ENCODE results near the gene HRAS. TPM values are rescaled to one million over a fixed set of nuclear protein-coding genes. Genes with fewer than 3 reads are reported as not detected.

Gene HRAS
- total and polyA plus RNA-seq, 2 of the 8 experiments (the other 6 are each of a cell fraction or from before 2014, with no cell fraction given) = 44.3 to 54.7 TPM

GRCh38 chr11:501001-501682 is 34.2 kb downstream of the HRAS start:
- Histone ChIP-seq H3K4ac (replicated peaks; ENCODE audit: insufficient read length, low read depth, low read length) (no peak overlapping the region), H3K79me1 (ENCODE audit: low read depth, low read length) (peaks cover 2% of the 10 kb centered on the region), H3K27me3 (replicated peaks in 1 of 4; ENCODE audit: control insufficient read depth in 3 of 4, extremely low read depth in 1 of 4, insufficient read depth in 3 of 4, low read length in 3 of 4) (no peaks in the 10 kb centered on the region), H3K4me3 (ENCODE audit: extremely low read depth in 1 of 4, insufficient read depth in 2 of 4, low read depth in 3 of 4, low read length in 4 of 4) (no peak overlapping the region), H2BK5ac (ENCODE audit: low read depth, low read length) (no peak overlapping the region), H2BK20ac (ENCODE audit: low read length) (no peak overlapping the region), H3K23ac (ENCODE audit: insufficient read length) (no peak overlapping the region), H3K4me1 (replicated peaks in 1 of 4; ENCODE audit: control insufficient read depth in 3 of 4, insufficient read depth in 4 of 4, low read length in 3 of 4) (peaks cover 0 to 4% (median under 1%) of the 10 kb centered on the region in 4 experiments; a peak in 1 of 7 replicates), H3K23me2 (ENCODE audit: low read depth, low read length) (peaks cover 2% of the 10 kb centered on the region), H3K9me3 (ENCODE audit: insufficient read depth in 2 of 2, low read depth in 1 of 2, low read length in 1 of 2) (peaks cover 11 to 19% of the 10 kb centered on the region in 2 experiments; a peak in 3 of 4 replicates), H3K18ac (ENCODE audit: extremely low read depth, low read length) (no peak overlapping the region), H2BK12ac (ENCODE audit: low read depth, low read length) (no peak overlapping the region), H3K4me2 (ENCODE audit: insufficient read depth in 1 of 2, low read depth in 2 of 2, low read length in 2 of 2) (no peak overlapping the region), H4K8ac (ENCODE audit: extremely low read depth, insufficient read depth, low read length) (no peak overlapping the region), H4K5ac (ENCODE audit: insufficient read length, low read depth, low read length) (no peak overlapping the region), H2AFZ (ENCODE audit: low read length) (no peak overlapping the region), H2AK5ac (ENCODE audit: low read depth, low read length) (no peak overlapping the region), H2BK120ac (replicated peaks; ENCODE audit: low read depth, low read length) (no peak overlapping the region), H3K9ac (replicated peaks in 1 of 4; ENCODE audit: extremely low read depth in 1 of 4, low read depth in 3 of 4, low read length in 3 of 4) (no peak overlapping the region), H3K56ac (replicated peaks; ENCODE audit: insufficient read length, low read depth, low read length) (no peak overlapping the region), H4K20me1 (replicated peaks in 1 of 2; ENCODE audit: control insufficient read depth in 1 of 2, insufficient read depth in 2 of 2, low read length in 2 of 2) (peaks cover 2 to 10% of the 10 kb centered on the region in 2 experiments), H3K14ac (ENCODE audit: insufficient read length) (no peak overlapping the region), H3K79me2 (ENCODE audit: control insufficient read depth in 1 of 2, insufficient read depth in 2 of 2, low read length in 2 of 2) (peaks cover 0 to 14% of the 10 kb centered on the region in 2 experiments; a peak in 1 of 4 replicates), H2BK15ac (ENCODE audit: low read length) (no peak overlapping the region), H4K91ac (replicated peaks; ENCODE audit: insufficient read length, low read length) (no peak overlapping the region), H3K36me3 (ENCODE audit: control insufficient read depth in 2 of 4, insufficient read depth in 4 of 4, low read length in 3 of 4) (peaks cover 17 to 45% (median 30%) of the 10 kb centered on the region in 4 experiments; a peak in 7 of 8 replicates), H3K27ac (ENCODE audit: low read depth, low read length) (no peak overlapping the region)
- ChIA-PET POLR2A (ENCODE audit: partially characterized antibody) (interaction anchor here (1.0 to 7.1 kb wide), 2 partner anchors 8 to 29 kb away, joined by 3 to 41 read pairs; no protein-coding TSS in a partner anchor), CTCF (ENCODE audit: partially characterized antibody) (interaction anchor here (0.7 to 1.7 kb wide), 3 partner anchors 15 to 251 kb away, joined by 3 read pairs; no protein-coding TSS in a partner anchor)
- 93% methylated on average over 24 of the region's 24 CpGs; no CpG with 5 or more reads in 1 of the 2 experiments for WGBS, 2 experiments (ENCODE audit: extremely low coverage in 1 of 2, insufficient coverage in 1 of 2, insufficient read length in 1 of 2, insufficient replicate concordance in 2 of 2, low coverage in 1 of 2, low lambda C conversion rate in 2 of 2, missing lambda C conversion rate in 1 of 2)
- DNase-seq (ENCODE audit: low read depth in 1 of 2, low spot score in 2 of 2) (no peak), FAIRE-seq (no peak)
- TF ChIP-seq GTF2F1 (IDR thresholded peaks at IDR 0.05; ENCODE audit: borderline replicate concordance, low read depth, low read length) (no peak), BACH1 (IDR thresholded peaks at IDR 0.05; ENCODE audit: low read length) (no peak), SIN3A (conservative IDR thresholded peaks at IDR 0.05 in 1 of 2, IDR thresholded peaks at IDR 0.05 in 1 of 2; ENCODE audit: low read depth in 1 of 2, low read length in 2 of 2) (no peak), POLR2A (IDR thresholded peaks at IDR 0.05; ENCODE audit: control extremely low read depth in 1 of 2, low read depth in 2 of 2, low read length in 2 of 2) (no peak), SRF (IDR thresholded peaks at IDR 0.05; ENCODE audit: low read depth, low read length) (no peak), CEBPB (IDR thresholded peaks at IDR 0.05; ENCODE audit: low read depth, low read length) (no peak), ATF3 (IDR thresholded peaks at IDR 0.05; ENCODE audit: insufficient read depth, low read depth, low read length) (no peak), FOSL1 (IDR thresholded peaks at IDR 0.05; ENCODE audit: insufficient read depth, low read depth, low read length) (no peak), BRCA1 (IDR thresholded peaks at IDR 0.05; ENCODE audit: low read depth, low read length) (no peak), RNF2 (IDR thresholded peaks at IDR 0.05; ENCODE audit: borderline replicate concordance, low read depth, low read length, missing control alignments, poor library complexity, severe bottlenecking) (no peak), TAF7 (optimal IDR thresholded peaks at IDR 0.05; ENCODE audit: borderline replicate concordance, low read depth, low read length) (no peak), JUND (IDR thresholded peaks at IDR 0.05; ENCODE audit: low read length) (no peak)

All from H1 (cell line).